ENCODE results near the gene BDH1. TPM values are rescaled to one million over a fixed set of nuclear protein-coding genes. Genes with fewer than 3 reads are reported as not detected.
A peak's percentile ranks its signal among the peaks of the same experiment; 100 is the strongest.

The BDH1 gene
- polyA plus RNA-seq, 1 of the 3 experiments (the other 2 are of a cell fraction): 19.8 TPM

DNA sequence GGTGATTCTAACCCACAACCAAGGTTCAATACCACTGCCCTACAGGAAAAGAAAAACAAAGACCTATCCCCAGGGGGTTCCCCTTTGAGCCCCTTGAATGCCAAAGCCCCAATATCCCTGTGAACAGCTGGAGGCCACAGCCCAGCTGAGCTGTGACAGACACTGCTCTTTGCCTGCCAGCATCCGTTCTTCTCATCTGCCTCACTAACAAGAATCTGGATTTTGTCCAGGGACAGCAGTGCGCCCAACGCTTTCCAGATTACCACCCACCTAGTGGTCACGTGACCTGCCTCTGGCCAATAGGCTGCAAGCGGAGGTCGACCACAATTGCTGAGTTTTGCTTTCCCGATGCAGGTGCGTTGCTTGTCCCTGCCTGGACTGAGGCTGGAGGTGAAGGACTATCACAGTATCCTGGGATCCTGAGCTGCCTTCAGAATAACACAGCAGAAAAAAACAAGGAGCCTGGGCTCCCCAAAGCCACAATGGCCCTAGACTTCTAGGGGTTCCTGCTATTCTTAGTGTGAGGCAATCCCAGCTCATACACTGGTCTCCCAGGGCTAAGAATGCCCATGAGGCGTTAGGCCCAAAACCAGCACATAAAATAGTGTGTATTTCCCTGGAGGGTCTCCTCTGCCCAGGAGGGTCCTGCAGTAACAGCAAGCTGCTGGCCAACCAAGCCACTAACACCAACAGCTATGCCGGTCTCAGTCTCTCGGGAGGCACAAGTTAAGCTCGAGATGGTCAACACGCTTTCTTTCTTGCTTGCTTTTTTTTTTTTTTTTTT is 13.8 kb downstream of the BDH1 start:
- H3K27ac ChIP-seq (ENCODE audit: low read depth in 2 of 2, low read length in 1 of 2): peak overlapping the region in 1 of 2 experiments; percentile 77; a peak in 2 of 4 replicates
- H3K27me3 ChIP-seq (ENCODE audit: insufficient read depth): no peaks in the 10 kb centered on the region
- DNase-seq: peak; percentile 92
- H3K79me2 ChIP-seq (ENCODE audit: insufficient read depth): no peaks in the 10 kb centered on the region
- H4K20me1 ChIP-seq (ENCODE audit: insufficient read depth): no peaks in the 10 kb centered on the region
- ChIA-PET CTCF (interaction anchor here (1.0 to 1.6 kb wide), 6 partner anchors 9 to 286 kb away, joined by 3 to 7 read pairs (median 3); no protein-coding TSS in a partner anchor), POLR2A (interaction anchor here (0.6 to 1.4 kb wide), 4 partner anchors 14 to 503 kb away, joined by 3 to 4 read pairs (median 4); no protein-coding TSS in a partner anchor)
- peaks cover 0 to 8% of the 10 kb centered on the region in 2 experiments; a peak in 1 of 4 replicates for H3K4me1 ChIP-seq (ENCODE audit: control insufficient read depth in 1 of 2, insufficient read depth in 2 of 2, low read depth in 1 of 2, low read length in 1 of 2)
- 67% methylated on average over 11 of the region's 13 CpGs for WGBS (ENCODE audit: low lambda C conversion rate)
- H3K36me3 ChIP-seq (replicated peaks in 1 of 2; ENCODE audit: control insufficient read depth in 1 of 2, insufficient read depth in 2 of 2, low read length in 1 of 2): no peaks in the 10 kb centered on the region
- TF ChIP-seq EP300 (IDR thresholded peaks at IDR 0.05; ENCODE audit: borderline replicate concordance in 1 of 2, low read depth in 1 of 2, low read length in 1 of 2): 0 out of 4 replicates have a peak, but pooled peaks of 1 of the 2 experiments have one; percentile 34
- TF ChIP-seq, protein P1, sequence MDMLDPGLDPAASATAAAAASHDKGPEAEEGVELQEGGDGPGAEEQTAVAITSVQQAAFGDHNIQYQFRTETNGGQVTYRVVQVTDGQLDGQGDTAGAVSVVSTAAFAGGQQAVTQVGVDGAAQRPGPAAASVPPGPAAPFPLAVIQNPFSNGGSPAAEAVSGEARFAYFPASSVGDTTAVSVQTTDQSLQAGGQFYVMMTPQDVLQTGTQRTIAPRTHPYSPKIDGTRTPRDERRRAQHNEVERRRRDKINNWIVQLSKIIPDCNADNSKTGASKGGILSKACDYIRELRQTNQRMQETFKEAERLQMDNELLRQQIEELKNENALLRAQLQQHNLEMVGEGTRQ (IDR thresholded peaks at IDR 0.05; ENCODE audit: borderline replicate concordance, low read depth, low read length): peak; percentile 66; the same call in 1 of the 2 replicates
- no peak for TF ChIP-seq RCOR1 (IDR thresholded peaks at IDR 0.05; ENCODE audit: low read length)
- no peak for TF ChIP-seq YY1 (IDR thresholded peaks at IDR 0.05; ENCODE audit: low read depth)
- TF ChIP-seq, protein P2, sequence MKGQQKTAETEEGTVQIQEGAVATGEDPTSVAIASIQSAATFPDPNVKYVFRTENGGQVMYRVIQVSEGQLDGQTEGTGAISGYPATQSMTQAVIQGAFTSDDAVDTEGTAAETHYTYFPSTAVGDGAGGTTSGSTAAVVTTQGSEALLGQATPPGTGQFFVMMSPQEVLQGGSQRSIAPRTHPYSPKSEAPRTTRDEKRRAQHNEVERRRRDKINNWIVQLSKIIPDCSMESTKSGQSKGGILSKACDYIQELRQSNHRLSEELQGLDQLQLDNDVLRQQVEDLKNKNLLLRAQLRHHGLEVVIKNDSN (IDR thresholded peaks at IDR 0.05; ENCODE audit: borderline replicate concordance, low read depth): peak; percentile 84
- peak; percentile 45; the same call in 1 of the 2 replicates for TF ChIP-seq MXI1 (IDR thresholded peaks at IDR 0.05; ENCODE audit: low read depth, low read length)
- no peak overlapping the region for H3K4me2 ChIP-seq
- H3K9ac ChIP-seq: no peak overlapping the region
- H3K9me2 ChIP-seq: no peaks in the 10 kb centered on the region
- peak overlapping the region in 1 of 2 experiments; percentile 10; a peak in 1 of 4 replicates for H3K4me3 ChIP-seq (ENCODE audit: low read depth in 2 of 2, low read length in 1 of 2)
- H3K9me3 ChIP-seq: no peaks in the 10 kb centered on the region
- no peak overlapping the region for H2AFZ ChIP-seq (ENCODE audit: low read depth)
- H3F3A ChIP-seq (replicated peaks; ENCODE audit: insufficient read depth): no peaks in the 10 kb centered on the region

DNA sequence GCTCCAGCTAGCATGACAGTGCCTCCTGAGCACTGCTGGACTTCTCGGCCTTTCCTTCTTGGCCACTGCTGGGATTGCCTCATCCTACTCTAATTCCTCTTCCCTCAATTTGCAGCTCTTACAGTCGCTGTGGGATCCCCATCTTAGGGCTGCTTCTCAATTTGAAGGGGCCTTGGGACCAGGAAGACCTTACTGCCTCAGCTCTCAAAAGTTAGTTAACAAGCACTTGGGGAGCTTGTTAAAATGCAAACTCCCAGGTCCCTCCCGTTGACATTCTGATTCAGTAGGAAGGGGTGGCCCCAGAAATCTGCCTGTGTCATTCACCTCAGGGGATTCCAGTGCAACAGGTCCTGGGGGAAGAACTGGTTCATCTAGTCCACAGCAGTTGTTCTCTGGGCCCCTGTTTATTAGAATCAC is 14.8 kb downstream of the BDH1 start:
- no peaks in the 10 kb centered on the region for H3K9me3 ChIP-seq
- no peaks in the 10 kb centered on the region for H3F3A ChIP-seq (replicated peaks; ENCODE audit: insufficient read depth)
- no peaks in the 10 kb centered on the region for H3K27me3 ChIP-seq (ENCODE audit: insufficient read depth)
- WGBS (ENCODE audit: low lambda C conversion rate): 86% methylated on average over 3 of the region's 3 CpGs
- ChIA-PET CTCF (interaction anchor here (0.6 to 1.7 kb wide), 5 partner anchors 9 to 285 kb away, joined by 3 to 7 read pairs (median 4); no protein-coding TSS in a partner anchor), POLR2A (interaction anchor here (0.5 to 1.4 kb wide), 4 partner anchors 12 to 177 kb away, joined by 3 to 5 read pairs (median 4); no protein-coding TSS in a partner anchor)
- H2AFZ ChIP-seq (ENCODE audit: low read depth): no peak overlapping the region
- H4K20me1 ChIP-seq (ENCODE audit: insufficient read depth): no peaks in the 10 kb centered on the region
- H3K79me2 ChIP-seq (ENCODE audit: insufficient read depth): no peaks in the 10 kb centered on the region
- no peak overlapping the region for H3K4me3 ChIP-seq (ENCODE audit: low read depth in 2 of 2, low read length in 1 of 2)
- no peaks in the 10 kb centered on the region for H3K36me3 ChIP-seq (replicated peaks in 1 of 2; ENCODE audit: control insufficient read depth in 1 of 2, insufficient read depth in 2 of 2, low read length in 1 of 2)
- H3K27ac ChIP-seq (ENCODE audit: low read depth in 2 of 2, low read length in 1 of 2): no peak overlapping the region
- H3K4me1 ChIP-seq (ENCODE audit: control insufficient read depth in 1 of 2, insufficient read depth in 2 of 2, low read depth in 1 of 2, low read length in 1 of 2): peaks cover 0 to 8% of the 10 kb centered on the region in 2 experiments; a peak in 1 of 4 replicates
- DNase-seq: no peak
- no peaks in the 10 kb centered on the region for H3K9me2 ChIP-seq
- H3K9ac ChIP-seq: no peak overlapping the region
- no peak overlapping the region for H3K4me2 ChIP-seq
- TF ChIP-seq FOXJ3 (CRISPR knock-in tag; IDR thresholded peaks at IDR 0.05) (no peak), SIN3A (IDR thresholded peaks at IDR 0.05; ENCODE audit: borderline replicate concordance, low read depth, low read length) (no peak), MAX (IDR thresholded peaks at IDR 0.05; ENCODE audit: low read depth) (no peak), RXRA (IDR thresholded peaks at IDR 0.05; ENCODE audit: borderline replicate concordance, low read depth) (no peak), MEF2A (IDR thresholded peaks at IDR 0.05; ENCODE audit: borderline replicate concordance, low read depth) (no peak), EP300 (IDR thresholded peaks at IDR 0.05; ENCODE audit: borderline replicate concordance in 1 of 2, low read depth in 1 of 2, low read length in 1 of 2) (no peak), SMC3 (IDR thresholded peaks at IDR 0.05; ENCODE audit: low read depth, low read length) (no peak), ELF1 (IDR thresholded peaks at IDR 0.05) (no peak), MXI1 (IDR thresholded peaks at IDR 0.05; ENCODE audit: low read depth, low read length) (no peak), FOXM1 (IDR thresholded peaks at IDR 0.05; ENCODE audit: low read depth) (no peak), TAF1 (IDR thresholded peaks at IDR 0.05; ENCODE audit: borderline replicate concordance, low read depth, low read length) (no peak), POLR2AphosphoS5 (IDR thresholded peaks at IDR 0.05; ENCODE audit: low read depth, low read length) (no peak), GABPA (IDR thresholded peaks at IDR 0.05; ENCODE audit: low read depth) (no peak)
- TF ChIP-seq, protein P3, sequence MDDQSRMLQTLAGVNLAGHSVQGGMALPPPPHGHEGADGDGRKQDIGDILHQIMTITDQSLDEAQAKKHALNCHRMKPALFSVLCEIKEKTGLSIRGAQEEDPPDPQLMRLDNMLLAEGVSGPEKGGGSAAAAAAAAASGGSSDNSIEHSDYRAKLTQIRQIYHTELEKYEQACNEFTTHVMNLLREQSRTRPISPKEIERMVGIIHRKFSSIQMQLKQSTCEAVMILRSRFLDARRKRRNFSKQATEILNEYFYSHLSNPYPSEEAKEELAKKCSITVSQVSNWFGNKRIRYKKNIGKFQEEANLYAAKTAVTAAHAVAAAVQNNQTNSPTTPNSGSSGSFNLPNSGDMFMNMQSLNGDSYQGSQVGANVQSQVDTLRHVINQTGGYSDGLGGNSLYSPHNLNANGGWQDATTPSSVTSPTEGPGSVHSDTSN (IDR thresholded peaks at IDR 0.05): no peak
- TF ChIP-seq, protein P1 (IDR thresholded peaks at IDR 0.05; ENCODE audit: borderline replicate concordance, low read depth, low read length): no peak
- TF ChIP-seq, protein P4, sequence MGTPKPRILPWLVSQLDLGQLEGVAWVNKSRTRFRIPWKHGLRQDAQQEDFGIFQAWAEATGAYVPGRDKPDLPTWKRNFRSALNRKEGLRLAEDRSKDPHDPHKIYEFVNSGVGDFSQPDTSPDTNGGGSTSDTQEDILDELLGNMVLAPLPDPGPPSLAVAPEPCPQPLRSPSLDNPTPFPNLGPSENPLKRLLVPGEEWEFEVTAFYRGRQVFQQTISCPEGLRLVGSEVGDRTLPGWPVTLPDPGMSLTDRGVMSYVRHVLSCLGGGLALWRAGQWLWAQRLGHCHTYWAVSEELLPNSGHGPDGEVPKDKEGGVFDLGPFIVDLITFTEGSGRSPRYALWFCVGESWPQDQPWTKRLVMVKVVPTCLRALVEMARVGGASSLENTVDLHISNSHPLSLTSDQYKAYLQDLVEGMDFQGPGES (IDR thresholded peaks at IDR 0.05; ENCODE audit: low read depth, low read length): no peak

Data from SK-N-SH (cell line).